B cell (primary cell): ENCODE measurements around the gene TRIM68. TPM values are rescaled to one million over a fixed set of nuclear protein-coding genes. Genes with fewer than 3 reads are reported as not detected.

Experiments
- ATAC-seq: fragments of 200-7000 bp; cut with Tn5 transposase; one replicate; pipeline ENCODE4 v1.10.0; 2021; ENCODE audit warnings: low read depth, mild to moderate bottlenecking, moderate number of reproducible peaks, moderate library complexity
- CTCF ChIA-PET: fragments of 350-600 bp; sonication (Branson Sonifier 250); formaldehyde crosslinking; loops from one replicate; lab custom pipeline; 2021; ENCODE audit warnings: antibody characterized with exemption, inconsistent platforms; lab: Charles Lee
- POLR2A ChIA-PET: fragments of 350-600 bp; sonication (Branson Sonifier 250); formaldehyde crosslinking; loops from one replicate; lab custom pipeline; 2021; ENCODE audit warnings: antibody characterized with exemption; lab: Charles Lee
- DNase-seq: peaks from one replicate; pipeline ENCODE4 v3.0.0; 2013
- H2AFZ ChIP-seq: 2 replicates; pipeline ENCODE4 v1.6.1; 2012; ENCODE audit warnings: mild to moderate bottlenecking, low read depth, low read length; ENCODE audit not compliant: insufficient read depth, poor library complexity, severe bottlenecking
- H3K27ac ChIP-seq, 2 donors: 1 replicate in 1 of 2; 2 replicates in 1 of 2; pipeline ENCODE4 v1.5.1; 2012 to 2013; ENCODE audit warnings: low read length in 2 of 2, mild to moderate bottlenecking in 2 of 2, moderate library complexity in 1 of 2
- H3K27me3 ChIP-seq, 4 experiments: fragments of 200-600 bp in 1 of 4; sonication (generic) in 1 of 4; replicated peaks in 1 of 4; 1 replicate in 2 of 4; 2 replicates in 2 of 4; pipeline versions ENCODE4 v1.6.1 to v1.7.0; 2013 to 2016; ENCODE audit warnings: low read length in 3 of 4, mild to moderate bottlenecking in 2 of 4, mixed read lengths in 1 of 4, moderate library complexity in 1 of 4; ENCODE audit not compliant: insufficient read depth in 4 of 4, control insufficient read depth in 3 of 4; ENCODE audit errors: control extremely low read depth in 1 of 4
- H3K36me3 ChIP-seq, 2 experiments: replicated peaks in 1 of 2; 1 replicate in 1 of 2; 2 replicates in 1 of 2; pipeline versions ENCODE4 v1.6.1 to v1.7.1; 2013; ENCODE audit warnings: low read length in 1 of 2; ENCODE audit not compliant: insufficient read depth in 2 of 2, control insufficient read depth in 1 of 2; ENCODE audit errors: control extremely low read depth in 1 of 2, extremely low read depth in 1 of 2
- H3K4me1 ChIP-seq, 2 donors: fragments of 200-600 bp in 1 of 2; sonication (generic) in 1 of 2; 1 replicate in 1 of 2; 2 replicates in 1 of 2; pipeline versions ENCODE4 v1.5.1 to v1.6.1; 2013 to 2017; ENCODE audit warnings: low read length in 2 of 2; ENCODE audit not compliant: control insufficient read depth in 2 of 2, insufficient read depth in 2 of 2
- H3K4me2 ChIP-seq: replicated peaks from 2 replicates; pipeline ENCODE3; 2012; ENCODE audit warnings: mild to moderate bottlenecking, low read depth, low read length; ENCODE audit not compliant: poor library complexity, severe bottlenecking
- H3K4me3 ChIP-seq, 5 experiments: fragments of 200-600 bp in 1 of 5; sonication (generic) in 1 of 5; 1 replicate in 3 of 5; 2 replicates in 2 of 5; pipeline versions ENCODE4 v1.5.1 to v1.7.0; 2011 to 2016; ENCODE audit warnings: low read length in 4 of 5, mild to moderate bottlenecking in 4 of 5, low read depth in 2 of 5, control low read depth in 1 of 5, moderate library complexity in 1 of 5; ENCODE audit not compliant: insufficient read depth in 1 of 5; ENCODE audit errors: control extremely low read depth in 1 of 5, extremely low read depth in 1 of 5
- H3K79me2 ChIP-seq: fragments of 200-600 bp; sonication (generic); one replicate; pipeline ENCODE4 v1.6.0; 2016; ENCODE audit warnings: low read length; ENCODE audit not compliant: control insufficient read depth, insufficient read depth
- H3K9ac ChIP-seq: fragments of 200-600 bp; sonication (generic); 2 replicates; pipeline ENCODE4 v1.6.1; 2017; ENCODE audit warnings: mild to moderate bottlenecking, low read length, moderate library complexity
- H3K9me3 ChIP-seq, 3 donors: one replicate each; pipeline versions ENCODE4 v1.6.1 to v1.7.1; 2013; ENCODE audit warnings: low read length in 2 of 3; ENCODE audit not compliant: control insufficient read depth in 2 of 3, insufficient read depth in 1 of 3; ENCODE audit errors: control extremely low read depth in 1 of 3
- H4K20me1 ChIP-seq: 2 replicates; pipeline ENCODE4 v1.6.0; 2012; ENCODE audit warnings: mild to moderate bottlenecking, low read length; ENCODE audit not compliant: insufficient read depth, control insufficient read depth, poor library complexity, severe bottlenecking
- H3K27ac Mint-ChIP-seq: one replicate; pipeline ENCODE4 v1.8.0; 2021; ENCODE audit warnings: mixed read lengths
- H3K27me3 Mint-ChIP-seq: one replicate; pipeline ENCODE4 v1.8.0; 2021; ENCODE audit warnings: mixed read lengths
- H3K4me1 Mint-ChIP-seq: one replicate; pipeline ENCODE4 v1.8.0; 2021; ENCODE audit warnings: mixed read lengths
- H3K4me3 Mint-ChIP-seq: one replicate; pipeline ENCODE4 v1.8.0; 2021; ENCODE audit warnings: mixed read lengths
- H3K9me3 Mint-ChIP-seq: one replicate; pipeline ENCODE4 v1.8.0; 2022; ENCODE audit warnings: mixed read lengths; ENCODE audit not compliant: insufficient read depth
- EZH2 ChIP-seq: IDR thresholded peaks from 2 replicates; pipeline ENCODE4 v1.6.1; 2012; ENCODE audit warnings: borderline replicate concordance, low read depth, mild to moderate bottlenecking, moderate library complexity, low read length; ENCODE audit not compliant: insufficient read depth, poor library complexity, severe bottlenecking
- WGBS: methylation state at CpG from one replicate; pipeline ENCODE4 v1.1.5; 2013; ENCODE audit warnings: missing lambda C conversion rate; ENCODE audit not compliant: insufficient coverage; 5-methylcytosine and 5-hydroxymethylcytosine counted together
- intact Hi-C: fragments of 100-400 bp; cut with micrococcal nuclease; formaldehyde crosslinking; loops from one replicate; pipeline ENCODE4 v1.10.0; 2022
- polyA plus RNA-seq: library from polyadenylated mRNA; depleted of rRNA; stranded (reverse); fragments of >200 nt; gene quantifications from 2 replicates; pipeline ENCODE4 v1.2.3, GENCODE V29; 2012
- total RNA-seq, 2 donors: library from RNA; stranded (reverse); fragments of 120-200 nt in 1 of 2; gene quantifications; 1 replicate in 1 of 2; 2 replicates in 1 of 2; pipeline versions ENCODE4 v1.2.3 to v1.2.4, GENCODE V29; 2013 to 2022
- TF ChIP-seq, protein P1 (sequence below): fragments of 200-600 bp; IDR thresholded peaks from one replicate; pipeline ENCODE4 v1.8.0; 2022; ENCODE audit warnings: antibody characterized with exemption, mild to moderate bottlenecking

TRIM68 gene
- total and polyA plus RNA-seq, 2 donors (not counting 1 experiment from before 2014, with no cell fraction given) = 7.6 to 21.7 TPM

DNA sequence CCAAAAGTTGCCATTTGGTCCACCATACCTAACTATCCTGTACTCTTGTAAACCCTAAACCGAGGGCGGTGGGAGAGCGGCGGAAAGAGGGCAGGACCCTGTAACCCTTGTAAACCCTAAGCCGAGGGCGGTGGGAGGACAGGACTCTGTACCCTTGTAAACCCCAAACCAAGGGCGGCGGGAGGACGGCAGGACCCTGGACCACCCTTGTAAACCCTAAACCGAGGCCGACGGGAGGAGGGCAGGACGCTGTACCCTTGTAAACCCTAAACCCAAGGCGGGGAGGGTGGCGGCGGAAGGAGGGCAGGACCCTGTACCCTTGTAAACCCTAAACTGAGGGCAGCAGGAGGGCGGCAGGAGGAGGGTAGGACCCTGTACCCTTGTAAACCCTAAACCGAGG, 39.0 kb downstream of the TRIM68 start:
- WGBS = 90% methylated on average over 18 of the region's 18 CpGs

GRCh38 chr11:4565371-4565770, 42.7 kb downstream of the TRIM68 start:
- intact Hi-C loops = no loop called here
- Histone ChIP-seq H3K9me3 (peaks cover 0 to 3% (median 1%) of the 10 kb centered on the region in 3 donors), H3K27me3 (no peaks in the 10 kb centered on the region), H3K9ac (no peak overlapping the region), H3K27ac (no peak overlapping the region), H4K20me1 (no peaks in the 10 kb centered on the region), H3K4me3 (no peak overlapping the region), H3K4me1 (no peaks in the 10 kb centered on the region), H3K79me2 (no peaks in the 10 kb centered on the region), H3K4me2 (no peak overlapping the region), H2AFZ (no peak overlapping the region), H3K36me3 (no peaks in the 10 kb centered on the region)
- CTCF ChIA-PET = no interaction called here
- WGBS = 100% methylated on average over 1 of the region's 3 CpGs
- no peak for ATAC-seq
- DNase-seq = no peak
- POLR2A ChIA-PET = no interaction called here
- no peak overlapping the region for H3K4me3 Mint-ChIP-seq
- H3K27ac Mint-ChIP-seq = no peak overlapping the region
- TF ChIP-seq EZH2 = no peak
- no peaks in the 10 kb centered on the region for H3K4me1 Mint-ChIP-seq
- peaks cover 17% of the 10 kb centered on the region for H3K27me3 Mint-ChIP-seq
- peaks cover 8% of the 10 kb centered on the region for H3K9me3 Mint-ChIP-seq

More for the DNA sequence above, 39.0 kb downstream of the TRIM68 start:
- Histone ChIP-seq H4K20me1 (no peaks in the 10 kb centered on the region), H3K27ac (no peak overlapping the region), H3K4me1 (no peaks in the 10 kb centered on the region), H3K9ac (no peak overlapping the region), H3K36me3 (no peaks in the 10 kb centered on the region), H3K27me3 (no peaks in the 10 kb centered on the region), H3K79me2 (no peaks in the 10 kb centered on the region), H3K4me2 (no peak overlapping the region), H3K9me3 (peaks cover 0 to 3% (median 0%) of the 10 kb centered on the region in 3 donors), H2AFZ (no peak overlapping the region), H3K4me3 (no peak overlapping the region)
- ChIA-PET CTCF (no interaction called here), POLR2A (no interaction called here)
- H3K4me1 Mint-ChIP-seq = no peaks in the 10 kb centered on the region
- ATAC-seq = no peak
- no peak overlapping the region for H3K4me3 Mint-ChIP-seq
- intact Hi-C loops = no loop called here
- H3K27me3 Mint-ChIP-seq = peaks cover 17% of the 10 kb centered on the region
- peaks cover 4% of the 10 kb centered on the region for H3K9me3 Mint-ChIP-seq
- DNase-seq = no peak
- H3K27ac Mint-ChIP-seq = no peak overlapping the region
- TF ChIP-seq, protein P1, sequence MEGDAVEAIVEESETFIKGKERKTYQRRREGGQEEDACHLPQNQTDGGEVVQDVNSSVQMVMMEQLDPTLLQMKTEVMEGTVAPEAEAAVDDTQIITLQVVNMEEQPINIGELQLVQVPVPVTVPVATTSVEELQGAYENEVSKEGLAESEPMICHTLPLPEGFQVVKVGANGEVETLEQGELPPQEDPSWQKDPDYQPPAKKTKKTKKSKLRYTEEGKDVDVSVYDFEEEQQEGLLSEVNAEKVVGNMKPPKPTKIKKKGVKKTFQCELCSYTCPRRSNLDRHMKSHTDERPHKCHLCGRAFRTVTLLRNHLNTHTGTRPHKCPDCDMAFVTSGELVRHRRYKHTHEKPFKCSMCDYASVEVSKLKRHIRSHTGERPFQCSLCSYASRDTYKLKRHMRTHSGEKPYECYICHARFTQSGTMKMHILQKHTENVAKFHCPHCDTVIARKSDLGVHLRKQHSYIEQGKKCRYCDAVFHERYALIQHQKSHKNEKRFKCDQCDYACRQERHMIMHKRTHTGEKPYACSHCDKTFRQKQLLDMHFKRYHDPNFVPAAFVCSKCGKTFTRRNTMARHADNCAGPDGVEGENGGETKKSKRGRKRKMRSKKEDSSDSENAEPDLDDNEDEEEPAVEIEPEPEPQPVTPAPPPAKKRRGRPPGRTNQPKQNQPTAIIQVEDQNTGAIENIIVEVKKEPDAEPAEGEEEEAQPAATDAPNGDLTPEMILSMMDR = no peak
- TF ChIP-seq EZH2 = no peak
